GM18870 (cell line): ENCODE data around the gene DOC2A.

Source experiments
- ATAC-seq: cut with Tn5 transposase; IDR thresholded peaks from one replicate; pipeline ENCODE4 v1.9.1; 2021; ENCODE audit warnings: moderate library complexity; ENCODE audit not compliant: unreplicated experiment

The DOC2A gene

DNA sequence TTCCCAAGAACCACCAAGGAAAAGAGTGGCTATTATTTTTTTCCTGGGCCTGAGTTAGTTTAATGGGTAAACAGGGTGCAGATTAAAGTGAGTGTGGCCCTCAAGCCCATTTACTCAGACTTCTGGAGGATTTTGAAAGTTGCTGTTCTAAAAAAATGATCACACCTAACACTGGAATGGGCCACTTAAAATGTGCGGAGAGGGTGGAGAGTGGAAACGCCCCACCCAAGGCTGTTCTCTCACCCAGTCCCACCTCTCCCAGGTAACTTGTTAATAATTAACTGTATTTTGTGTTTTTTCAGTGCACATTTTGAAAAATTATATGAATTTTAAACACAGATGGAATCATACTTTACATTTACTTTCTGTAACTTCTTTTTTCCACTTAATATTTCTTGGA lies 20.8 kb downstream of the DOC2A start:
- ATAC-seq, result no peak

DNA sequence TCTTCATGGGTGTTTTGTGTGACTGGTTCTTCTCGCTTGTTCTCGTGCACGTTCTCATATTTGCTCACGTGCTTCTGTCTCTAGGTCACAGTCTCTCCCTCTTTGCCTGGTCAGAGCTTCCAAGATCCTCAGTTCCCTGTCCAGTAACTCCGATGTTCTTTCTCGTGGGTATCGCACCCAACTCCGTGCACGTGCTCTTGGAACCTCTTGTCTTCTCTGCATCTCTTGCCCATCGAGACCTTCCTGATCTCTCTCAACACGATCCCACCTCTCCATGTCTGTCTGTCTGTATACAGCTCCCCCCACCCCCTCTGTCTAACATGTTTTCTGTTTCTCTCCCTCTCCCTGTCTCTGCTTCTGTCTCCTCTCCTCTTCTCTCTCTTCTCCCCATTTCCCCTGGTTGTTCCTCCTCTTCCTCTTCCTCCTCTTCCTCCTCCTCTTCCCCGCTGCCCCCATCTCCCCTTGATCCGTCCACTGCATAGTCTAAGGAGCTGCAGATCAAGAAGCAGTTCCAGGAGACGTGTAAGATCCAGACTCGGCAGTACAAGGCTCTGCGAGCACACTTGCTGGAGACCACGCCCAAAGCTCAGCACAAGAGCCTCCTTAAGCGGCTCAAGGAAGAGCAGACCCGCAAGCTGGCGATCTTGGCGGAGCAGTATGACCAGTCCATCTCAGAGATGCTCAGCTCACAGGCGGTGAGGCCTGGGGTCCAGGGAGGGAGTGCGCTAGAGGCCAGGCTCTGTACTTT lies 21.5 kb downstream of the DOC2A start:
- no peak for ATAC-seq

DNA sequence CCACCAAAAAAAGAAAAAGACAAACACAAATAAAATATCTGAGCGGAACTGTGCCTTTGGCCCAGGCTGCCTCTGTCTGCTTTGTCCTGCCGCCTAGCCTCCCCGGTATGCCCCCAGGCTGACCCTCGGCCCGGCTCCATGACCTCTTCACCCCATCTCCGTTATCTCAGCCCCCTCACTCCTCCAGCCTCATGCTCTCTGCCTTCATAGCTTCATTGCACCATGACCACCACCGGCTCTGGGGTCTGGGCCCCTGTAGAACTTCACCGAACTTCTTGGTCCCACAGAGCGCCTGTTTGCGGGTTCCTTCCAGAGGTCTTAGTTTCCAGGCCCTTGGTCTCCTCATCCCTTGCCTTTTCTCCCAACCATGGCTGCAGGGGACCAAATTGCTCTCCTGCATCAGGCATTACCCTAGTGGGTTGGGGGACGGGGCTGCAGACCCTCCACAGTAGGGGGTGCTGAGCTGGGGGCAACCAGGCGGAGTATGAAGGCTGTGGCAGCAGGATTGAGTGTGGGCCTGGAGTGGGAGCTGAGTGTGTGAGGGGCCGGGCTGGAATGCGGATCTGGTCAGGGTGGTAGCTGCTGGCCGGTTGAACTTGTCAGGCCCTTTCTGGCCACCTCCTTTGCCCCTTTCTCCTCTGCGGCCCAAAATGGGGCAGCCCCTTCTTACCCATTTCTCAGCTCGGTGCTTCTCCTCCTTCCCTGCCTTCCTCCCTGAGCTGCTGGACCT lies 22.3 kb downstream of the DOC2A start:
- no peak for ATAC-seq

DNA sequence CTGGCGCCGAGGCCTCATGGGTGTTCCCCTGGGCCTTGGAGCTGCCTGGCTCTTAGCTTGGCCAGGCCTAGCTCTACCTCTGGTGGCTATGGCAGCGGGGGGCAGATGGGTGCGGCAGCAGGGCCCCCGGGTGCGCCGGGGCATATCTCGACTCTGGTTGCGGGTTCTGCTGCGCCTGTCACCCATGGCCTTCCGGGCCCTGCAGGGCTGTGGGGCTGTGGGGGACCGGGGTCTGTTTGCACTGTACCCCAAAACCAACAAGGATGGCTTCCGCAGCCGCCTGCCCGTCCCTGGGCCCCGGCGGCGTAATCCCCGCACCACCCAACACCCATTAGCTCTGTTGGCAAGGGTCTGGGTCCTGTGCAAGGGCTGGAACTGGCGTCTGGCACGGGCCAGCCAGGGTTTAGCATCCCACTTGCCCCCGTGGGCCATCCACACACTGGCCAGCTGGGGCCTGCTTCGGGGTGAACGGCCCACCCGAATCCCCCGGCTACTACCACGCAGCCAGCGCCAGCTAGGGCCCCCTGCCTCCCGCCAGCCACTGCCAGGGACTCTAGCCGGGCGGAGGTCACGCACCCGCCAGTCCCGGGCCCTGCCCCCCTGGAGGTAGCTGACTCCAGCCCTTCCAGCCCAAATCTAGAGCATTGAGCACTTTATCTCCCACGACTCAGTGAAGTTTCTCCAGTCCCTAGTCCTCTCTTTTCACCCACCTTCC lies 23.3 kb downstream of the DOC2A start:
- ATAC-seq, result no peak

GRCh38 chr16:29986931-29987330 lies 23.9 kb downstream of the DOC2A start:
- no peak for ATAC-seq

- ATAC-seq, result no peak
Observed at GRCh38 chr16:29986231-29986630, 24.6 kb downstream of the DOC2A start.

- ATAC-seq, result no peak
Observed at GRCh38 chr16:29985271-29985811, 25.5 kb downstream of the DOC2A start.

DNA sequence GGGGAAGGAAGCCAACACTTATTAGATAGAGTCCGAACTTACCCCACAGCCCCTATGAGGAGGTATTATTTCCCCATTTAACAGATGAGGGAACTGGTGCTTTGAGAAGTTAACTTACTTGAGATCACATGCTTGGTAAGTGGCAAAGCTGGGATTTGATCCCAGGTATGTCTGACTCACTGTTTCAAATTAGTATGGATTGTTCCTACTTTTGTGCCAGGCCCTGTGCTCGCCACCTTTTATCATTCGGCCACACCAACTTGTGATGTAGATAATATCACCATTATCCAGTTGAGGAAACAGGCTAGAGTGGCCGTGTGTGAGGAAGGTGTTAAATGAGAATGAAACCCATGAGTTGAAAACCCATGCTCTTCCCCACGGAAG lies 26.1 kb downstream of the DOC2A start:
- no peak for ATAC-seq

DNA sequence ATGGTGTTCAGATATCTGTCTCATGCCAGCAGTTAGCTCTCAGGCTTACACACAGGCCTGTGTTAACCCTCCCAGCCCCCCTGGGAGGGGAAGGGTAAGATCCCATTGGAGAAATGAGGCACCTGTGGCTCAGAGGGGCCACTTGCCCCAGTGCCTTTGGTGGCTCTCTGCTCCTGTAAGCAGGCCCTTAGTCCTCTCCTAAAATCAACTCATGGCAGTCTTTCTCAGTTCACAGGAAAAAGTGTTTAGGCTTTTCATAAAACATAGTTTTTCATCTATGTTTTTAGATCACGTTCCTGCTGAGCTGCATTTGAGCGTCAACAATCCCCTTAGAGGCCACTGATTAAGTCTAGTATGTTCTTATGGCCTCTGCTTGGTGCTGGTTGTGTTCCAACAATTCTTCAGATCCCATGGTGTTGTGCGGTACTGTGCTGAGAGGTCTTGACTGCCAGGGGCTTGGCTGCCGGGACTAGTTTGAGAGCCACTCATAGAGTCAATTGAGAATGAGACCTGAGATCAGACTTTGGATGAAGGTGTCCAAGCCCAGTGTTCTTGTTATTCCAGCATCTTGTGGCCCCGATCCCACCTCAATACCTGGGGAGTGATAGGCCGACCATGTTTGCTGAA lies 26.6 kb downstream of the DOC2A start:
- no peak for ATAC-seq

DNA sequence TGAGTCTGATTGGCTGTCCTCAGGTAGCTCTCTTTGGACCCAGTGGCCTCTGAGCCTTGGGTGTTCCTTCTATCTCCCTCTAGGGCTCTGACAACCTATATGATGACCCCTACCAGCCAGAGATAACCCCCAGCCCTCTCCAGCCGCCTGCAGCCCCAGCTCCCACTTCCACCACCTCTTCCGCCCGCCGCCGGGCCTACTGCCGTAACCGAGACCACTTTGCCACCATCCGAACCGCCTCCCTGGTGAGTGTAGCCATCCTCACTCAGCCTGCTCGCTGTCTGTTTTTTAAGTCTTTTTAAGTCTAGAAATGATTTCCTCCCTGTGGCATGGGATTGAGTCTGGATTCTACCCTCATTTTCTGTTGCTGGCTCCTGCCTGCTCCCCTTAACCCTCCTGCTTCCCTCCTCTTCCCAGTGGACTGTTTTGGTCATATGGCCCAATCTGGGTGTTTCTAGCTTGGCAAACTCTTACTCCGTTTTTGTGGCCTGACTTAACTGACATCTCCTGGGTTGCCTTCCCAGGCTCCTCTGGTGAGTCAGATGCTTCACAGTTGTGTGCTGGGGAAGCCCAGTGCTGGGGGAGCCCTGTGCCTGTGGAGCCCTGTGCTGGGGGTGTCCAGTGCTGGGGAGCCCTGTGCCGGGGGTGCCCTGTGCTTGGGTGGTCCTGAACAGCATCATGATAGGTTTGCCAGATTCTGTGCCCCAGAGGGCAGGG lies 27.2 kb downstream of the DOC2A start:
- ATAC-seq, result no peak

DNA sequence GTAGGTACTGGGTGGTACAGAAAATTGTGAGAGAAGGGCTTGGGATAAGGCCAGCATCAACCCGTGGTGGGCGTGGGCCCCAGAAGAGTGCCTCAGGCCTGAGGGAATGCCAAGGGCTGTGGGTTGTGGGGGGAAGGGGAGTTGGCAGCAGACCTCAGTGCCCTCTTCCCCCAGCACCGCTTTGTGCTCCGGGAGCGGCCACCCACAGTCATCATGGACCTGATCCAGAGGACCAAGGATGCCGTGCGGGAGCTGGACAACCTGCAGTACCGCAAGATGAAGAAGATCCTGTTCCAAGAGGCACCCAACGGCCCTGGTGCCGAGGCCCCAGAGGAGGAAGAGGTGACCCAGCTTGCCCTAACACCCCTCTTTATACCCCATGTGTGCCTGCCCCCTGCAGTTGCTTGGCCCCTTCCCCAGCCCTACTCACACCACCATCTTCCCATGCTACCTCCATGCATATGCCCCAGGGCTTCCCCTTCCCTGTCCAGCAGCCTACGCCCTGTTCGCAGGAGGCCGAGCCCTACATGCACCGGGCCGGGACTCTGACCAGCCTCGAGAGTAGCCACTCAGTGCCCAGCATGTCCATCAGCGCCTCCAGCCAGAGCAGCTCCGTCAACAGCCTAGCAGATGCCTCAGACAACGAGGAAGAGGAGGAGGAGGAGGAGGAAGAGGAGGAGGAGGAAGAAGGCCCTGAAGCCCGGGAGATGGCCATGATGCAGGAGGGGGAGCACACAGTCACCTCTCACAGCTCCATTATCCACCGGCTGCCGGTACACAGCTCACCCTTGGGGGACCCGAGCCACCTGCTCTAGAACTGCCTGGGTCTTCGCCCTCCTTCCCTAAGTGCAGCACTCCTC lies 28.0 kb downstream of the DOC2A start:
- ATAC-seq, result no peak

DNA sequence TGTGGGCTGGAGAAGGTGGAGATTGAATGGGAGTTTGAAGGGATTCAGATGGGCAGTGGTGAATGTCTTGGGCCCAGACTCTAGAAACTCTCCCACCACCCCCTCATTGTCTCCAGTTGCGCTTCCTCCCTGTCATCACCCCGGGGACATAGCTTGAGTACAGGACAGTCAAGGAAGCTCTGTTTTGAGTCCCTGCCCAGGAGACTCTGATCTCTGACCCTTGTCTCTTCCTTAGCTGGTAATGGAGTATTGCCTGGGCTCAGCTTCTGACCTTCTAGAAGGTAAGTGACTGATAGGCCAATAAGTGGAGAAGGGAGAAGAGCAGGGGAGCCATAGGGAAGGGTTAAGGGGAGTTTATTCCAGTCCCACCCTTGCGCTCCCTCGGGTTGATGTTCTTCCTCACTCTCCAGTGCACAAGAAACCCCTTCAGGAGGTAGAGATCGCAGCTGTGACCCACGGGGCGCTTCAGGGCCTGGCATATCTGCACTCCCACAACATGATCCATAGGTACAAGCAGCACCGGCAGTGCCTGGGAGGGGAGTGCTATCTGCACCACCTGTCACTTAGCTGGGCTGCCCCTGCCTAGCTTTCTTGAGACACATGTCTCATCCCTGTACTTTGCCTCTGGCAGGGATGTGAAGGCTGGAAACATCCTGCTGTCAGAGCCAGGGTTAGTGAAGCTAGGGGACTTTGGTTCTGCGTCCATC lies 32.1 kb downstream of the DOC2A start:
- no peak for ATAC-seq

DNA sequence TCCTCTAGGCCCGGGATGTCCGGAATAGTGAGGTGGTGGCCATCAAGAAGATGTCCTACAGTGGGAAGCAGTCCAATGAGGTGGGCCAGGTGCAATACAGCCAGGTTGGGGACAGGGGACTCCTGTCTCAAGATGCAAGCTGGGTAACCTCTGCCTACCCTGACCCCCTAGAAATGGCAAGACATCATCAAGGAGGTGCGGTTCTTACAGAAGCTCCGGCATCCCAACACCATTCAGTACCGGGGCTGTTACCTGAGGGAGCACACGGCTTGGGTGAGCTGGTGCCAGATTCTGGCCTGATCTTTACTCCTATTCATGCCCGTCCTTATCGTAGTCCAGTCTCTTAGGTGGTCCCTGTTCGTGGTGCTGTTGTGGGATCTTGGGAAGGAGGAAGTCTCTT lies 32.7 kb downstream of the DOC2A start:
- no peak for ATAC-seq

GRCh38 chr16:29977063-29977825 lies 33.6 kb downstream of the DOC2A start:
- ATAC-seq, result no peak

- no peak for ATAC-seq
Observed at GRCh38 chr16:29975811-29976511, 34.9 kb downstream of the DOC2A start.

GRCh38 chr16:29975134-29975538 lies 35.7 kb downstream of the DOC2A start:
- ATAC-seq, result no peak

DNA sequence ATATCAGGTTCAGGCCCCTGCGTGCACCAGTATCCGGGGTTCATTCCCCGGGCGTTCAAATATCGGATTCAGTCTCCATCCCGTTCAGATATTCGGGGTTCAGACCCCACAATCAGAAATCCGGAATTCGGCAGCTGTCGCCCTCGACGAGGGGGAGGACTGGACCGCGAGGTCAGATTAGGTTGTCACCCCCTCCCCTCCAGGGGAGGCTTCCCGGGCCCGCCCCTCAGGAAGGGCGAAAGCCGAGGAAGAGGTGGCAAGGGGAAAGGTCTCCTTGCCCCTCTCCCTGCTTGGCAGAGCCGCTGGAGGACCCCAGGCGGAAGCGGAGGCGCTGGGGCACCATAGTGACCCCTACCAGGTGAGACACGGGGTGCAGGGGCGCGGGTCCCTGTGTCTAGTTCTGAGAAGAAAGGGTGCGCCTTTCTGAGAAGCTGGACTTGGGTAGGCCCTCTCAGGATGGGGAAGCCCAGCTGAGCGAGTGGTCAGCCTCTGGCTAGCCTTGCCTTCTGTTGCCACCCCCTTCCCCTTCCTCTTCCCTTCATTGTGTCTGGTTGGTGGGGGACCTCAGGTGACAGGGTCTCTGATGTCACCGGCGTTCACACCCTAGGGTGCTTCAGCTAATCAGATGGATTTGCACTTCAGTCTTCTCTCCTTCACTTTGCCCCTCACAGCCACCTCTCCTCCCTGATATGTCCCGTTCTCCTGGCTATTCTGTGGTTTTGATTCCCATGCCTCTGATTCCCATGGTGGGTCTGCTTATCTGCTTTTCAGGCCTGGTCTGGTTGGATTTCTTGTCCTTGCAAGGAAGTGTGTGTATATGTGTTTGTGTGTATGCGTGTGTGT lies 36.3 kb downstream of the DOC2A start:
- ATAC-seq, result no peak
